AG10803 (cell line): ENCODE data around the gene RAB3GAP1.
A peak's percentile ranks its signal among the peaks of the same experiment; 100 is the strongest.

Experiments
- DNase-seq: peaks from one replicate; pipeline ENCODE4 v3.0.0; 2010; ENCODE audit warnings: low read depth
- H3K4me3 ChIP-seq: 2 replicates; pipeline ENCODE4 v1.5.1; 2011; ENCODE audit warnings: mild to moderate bottlenecking, low read length, control low read depth
- TF ChIP-seq, protein P1 (sequence below): conservative IDR thresholded peaks from 2 replicates; pipeline ENCODE4 v1.5.1; 2011; ENCODE audit warnings: mild to moderate bottlenecking, low read length, control low read depth, inconsistent platforms

RAB3GAP1 gene

DNA sequence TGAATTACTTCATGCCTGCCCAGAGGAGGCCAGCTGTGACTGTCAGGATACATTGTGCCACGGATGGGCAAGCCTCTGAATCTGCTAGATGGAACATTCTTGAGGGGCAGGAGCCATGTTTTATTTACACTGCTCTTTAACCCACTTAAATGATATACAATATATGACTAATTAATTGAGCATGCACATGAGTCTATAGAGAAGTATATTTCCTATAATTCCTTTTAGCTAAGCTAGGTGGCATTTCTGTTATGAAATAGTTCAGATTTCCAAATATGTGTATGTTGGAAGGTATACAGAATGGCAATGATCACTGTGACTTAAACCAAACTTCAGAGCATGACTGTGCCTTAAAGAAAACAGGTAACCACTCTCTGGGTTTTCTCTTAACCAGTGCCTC is 131.7 kb downstream of the RAB3GAP1 start:
- no peak for DNase-seq
- TF ChIP-seq, protein P1, sequence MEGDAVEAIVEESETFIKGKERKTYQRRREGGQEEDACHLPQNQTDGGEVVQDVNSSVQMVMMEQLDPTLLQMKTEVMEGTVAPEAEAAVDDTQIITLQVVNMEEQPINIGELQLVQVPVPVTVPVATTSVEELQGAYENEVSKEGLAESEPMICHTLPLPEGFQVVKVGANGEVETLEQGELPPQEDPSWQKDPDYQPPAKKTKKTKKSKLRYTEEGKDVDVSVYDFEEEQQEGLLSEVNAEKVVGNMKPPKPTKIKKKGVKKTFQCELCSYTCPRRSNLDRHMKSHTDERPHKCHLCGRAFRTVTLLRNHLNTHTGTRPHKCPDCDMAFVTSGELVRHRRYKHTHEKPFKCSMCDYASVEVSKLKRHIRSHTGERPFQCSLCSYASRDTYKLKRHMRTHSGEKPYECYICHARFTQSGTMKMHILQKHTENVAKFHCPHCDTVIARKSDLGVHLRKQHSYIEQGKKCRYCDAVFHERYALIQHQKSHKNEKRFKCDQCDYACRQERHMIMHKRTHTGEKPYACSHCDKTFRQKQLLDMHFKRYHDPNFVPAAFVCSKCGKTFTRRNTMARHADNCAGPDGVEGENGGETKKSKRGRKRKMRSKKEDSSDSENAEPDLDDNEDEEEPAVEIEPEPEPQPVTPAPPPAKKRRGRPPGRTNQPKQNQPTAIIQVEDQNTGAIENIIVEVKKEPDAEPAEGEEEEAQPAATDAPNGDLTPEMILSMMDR, result no peak
- no peak overlapping the region for H3K4me3 ChIP-seq

DNA sequence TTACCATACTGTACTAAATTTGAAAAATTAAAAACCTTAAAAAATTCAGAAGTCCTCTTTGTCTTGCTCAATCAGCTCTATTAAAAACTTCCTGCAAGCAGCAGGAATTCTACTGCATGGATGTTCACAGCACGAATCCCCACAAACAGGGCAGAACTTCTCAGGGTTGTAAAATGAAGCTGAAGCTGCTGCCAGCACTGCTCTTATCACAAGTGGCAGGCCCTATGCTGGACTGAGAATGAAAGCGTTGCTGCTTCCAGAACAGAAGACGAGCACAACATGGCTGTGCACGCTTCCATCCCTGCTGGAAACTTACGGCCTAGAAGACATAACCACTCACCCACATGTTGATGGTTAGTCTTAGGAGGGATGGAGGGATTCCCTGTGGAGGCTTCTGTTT is 134.0 kb downstream of the RAB3GAP1 start:
- TF ChIP-seq, protein P1, result no peak
- no peak overlapping the region for H3K4me3 ChIP-seq
- DNase-seq, result no peak

DNA sequence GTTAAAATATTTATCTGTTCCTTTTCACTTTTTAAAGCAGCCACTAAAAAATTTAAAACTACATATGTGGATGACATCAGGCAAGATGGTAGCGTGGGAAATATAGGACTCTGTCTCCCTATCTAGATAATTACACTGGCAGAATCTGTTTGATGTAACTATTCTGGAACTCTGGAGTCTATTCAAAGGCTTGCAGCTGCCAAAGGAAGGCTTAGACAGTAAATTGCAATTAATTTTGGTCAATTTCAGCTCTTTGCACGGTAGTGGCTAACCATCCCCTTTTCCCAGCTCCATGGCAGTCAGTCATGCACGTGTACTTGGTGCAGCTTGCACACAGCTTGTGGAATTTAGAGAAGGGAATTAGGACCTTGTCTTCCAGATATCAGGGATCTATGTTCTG is 135.2 kb downstream of the RAB3GAP1 start:
- H3K4me3 ChIP-seq, result no peak overlapping the region
- TF ChIP-seq, protein P1, result no peak
- DNase-seq, result no peak

DNA sequence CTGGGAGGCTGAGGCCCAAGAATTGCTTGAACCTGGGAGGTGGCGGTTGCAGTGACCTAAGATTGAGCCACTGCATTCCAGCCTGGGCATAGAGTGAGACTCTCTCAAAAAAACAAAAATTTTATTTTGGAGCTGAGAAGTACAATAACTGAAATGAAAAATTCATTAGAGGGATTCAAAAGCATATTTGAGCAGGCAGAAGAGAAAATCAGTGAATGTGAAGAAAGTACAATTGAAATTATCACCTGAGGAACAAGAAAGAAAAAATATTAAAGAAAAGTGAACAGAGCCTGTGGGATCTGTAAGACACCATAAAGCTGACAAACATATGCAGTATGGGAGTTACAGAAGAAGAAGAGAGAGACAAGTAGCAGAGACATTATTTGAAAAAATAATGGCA is 137.1 kb downstream of the RAB3GAP1 start:
- no peak overlapping the region for H3K4me3 ChIP-seq
- no peak for DNase-seq

DNA sequence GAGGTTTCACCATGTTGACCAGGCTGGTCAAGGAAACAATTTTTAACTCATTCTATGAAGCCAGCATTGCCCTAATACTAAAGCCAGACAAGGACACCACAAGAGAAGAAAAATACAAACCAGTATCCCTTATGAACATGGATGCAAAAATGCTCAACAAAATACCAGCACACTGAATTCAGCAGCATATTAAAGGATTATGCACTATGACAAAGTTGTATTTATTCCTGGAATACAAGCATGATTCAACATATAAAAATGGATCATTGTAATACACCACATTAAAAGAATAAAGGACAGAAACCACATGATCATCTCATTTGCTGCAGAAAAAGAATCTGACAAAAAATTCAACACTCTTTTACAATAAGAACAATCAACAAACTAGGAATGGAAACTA is 138.7 kb downstream of the RAB3GAP1 start:
- TF ChIP-seq, protein P1, result no peak
- peak; percentile 11 for DNase-seq
- no peak overlapping the region for H3K4me3 ChIP-seq

More for the DNA sequence above, 137.1 kb downstream of the RAB3GAP1 start:
- TF ChIP-seq, protein P1, result no peak

DNA sequence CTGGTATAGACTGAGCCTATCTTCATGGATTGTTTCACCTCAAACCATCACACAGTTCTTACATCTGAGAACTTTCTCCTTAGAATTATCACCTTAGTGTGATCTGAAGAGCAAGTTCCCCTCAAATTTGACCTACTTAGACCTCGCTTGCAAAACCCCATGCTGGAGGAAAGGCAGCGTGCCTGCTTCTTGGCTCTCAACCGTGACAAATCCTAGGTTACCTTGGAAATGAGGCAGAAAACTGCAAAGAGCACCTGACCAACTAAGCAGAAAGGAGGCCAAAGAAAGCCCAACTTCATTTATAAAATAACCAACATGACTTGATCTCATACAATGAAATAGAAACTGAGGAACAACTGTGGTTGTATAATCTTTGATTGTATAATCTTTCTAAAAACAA is 146.4 kb downstream of the RAB3GAP1 start:
- TF ChIP-seq, protein P1, result no peak
- H3K4me3 ChIP-seq, result no peak overlapping the region
- no peak for DNase-seq

DNA sequence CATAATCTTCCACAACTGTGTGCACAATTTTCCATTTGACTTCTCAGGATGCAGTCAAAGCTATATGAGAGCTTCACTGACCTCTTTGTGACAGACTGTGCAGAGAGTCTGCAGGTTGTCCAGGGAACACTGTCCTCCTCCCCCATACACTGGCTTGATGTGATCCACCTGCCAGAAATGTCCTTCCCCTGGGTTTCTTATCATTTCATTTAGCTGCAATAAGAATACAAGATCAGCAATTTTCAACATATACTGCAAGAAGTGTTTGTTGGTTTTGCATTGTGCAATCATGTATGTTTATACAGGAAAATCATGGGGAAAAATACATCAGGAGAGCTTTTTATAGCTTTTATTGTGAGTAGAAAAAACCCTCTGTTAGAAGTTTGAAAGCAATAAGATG is 150.7 kb downstream of the RAB3GAP1 start:
- no peak overlapping the region for H3K4me3 ChIP-seq
- no peak for DNase-seq
- TF ChIP-seq, protein P1, result no peak
